ENCODE measurements around the gene CDKN2AIP.

CDKN2AIP gene

DNA sequence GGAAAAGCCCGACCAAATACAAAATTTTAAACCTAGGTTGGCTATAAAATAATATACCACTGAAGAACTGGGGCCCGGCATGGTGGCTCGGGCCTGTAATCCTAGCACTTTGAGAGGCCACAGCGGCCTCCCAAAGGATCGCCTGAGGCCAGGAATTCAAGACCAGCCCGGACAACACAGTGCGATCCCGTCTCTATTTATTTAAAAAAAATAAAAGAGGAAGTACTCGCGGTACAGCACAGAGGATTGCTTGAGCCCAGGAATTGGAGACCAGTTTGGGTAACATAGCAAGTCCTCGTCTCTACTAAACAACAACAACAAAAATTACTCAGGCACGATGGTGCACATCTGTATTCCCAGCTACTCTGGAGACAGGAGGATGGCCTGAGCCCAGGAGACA, 44.8 kb upstream of the CDKN2AIP start:
- FAIRE-seq = no peak
- DNase-seq (ENCODE audit: insufficient read length, low spot score) = no peak

DNA sequence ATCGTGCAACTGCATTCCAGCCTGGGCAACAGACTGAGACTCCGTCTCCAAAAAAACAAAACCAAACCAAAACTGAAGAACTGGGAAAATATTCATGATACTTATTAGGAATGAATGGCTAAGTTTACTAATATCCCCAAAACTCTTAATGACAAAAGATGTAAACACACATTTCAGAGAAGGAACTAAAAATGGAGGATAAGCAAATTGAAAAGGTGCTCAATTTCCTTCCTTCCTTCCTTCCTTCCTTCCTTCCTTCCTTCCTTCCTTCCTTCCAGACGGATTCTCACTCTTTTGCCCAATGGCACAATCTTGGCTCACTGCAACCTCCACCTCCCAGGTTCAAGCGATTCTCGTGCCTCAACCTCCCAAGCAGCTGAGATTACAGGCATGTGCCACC, 44.4 kb upstream of the CDKN2AIP start:
- DNase-seq (ENCODE audit: insufficient read length, low spot score) (no peak), FAIRE-seq (no peak)
- TF ChIP-seq, protein P1, sequence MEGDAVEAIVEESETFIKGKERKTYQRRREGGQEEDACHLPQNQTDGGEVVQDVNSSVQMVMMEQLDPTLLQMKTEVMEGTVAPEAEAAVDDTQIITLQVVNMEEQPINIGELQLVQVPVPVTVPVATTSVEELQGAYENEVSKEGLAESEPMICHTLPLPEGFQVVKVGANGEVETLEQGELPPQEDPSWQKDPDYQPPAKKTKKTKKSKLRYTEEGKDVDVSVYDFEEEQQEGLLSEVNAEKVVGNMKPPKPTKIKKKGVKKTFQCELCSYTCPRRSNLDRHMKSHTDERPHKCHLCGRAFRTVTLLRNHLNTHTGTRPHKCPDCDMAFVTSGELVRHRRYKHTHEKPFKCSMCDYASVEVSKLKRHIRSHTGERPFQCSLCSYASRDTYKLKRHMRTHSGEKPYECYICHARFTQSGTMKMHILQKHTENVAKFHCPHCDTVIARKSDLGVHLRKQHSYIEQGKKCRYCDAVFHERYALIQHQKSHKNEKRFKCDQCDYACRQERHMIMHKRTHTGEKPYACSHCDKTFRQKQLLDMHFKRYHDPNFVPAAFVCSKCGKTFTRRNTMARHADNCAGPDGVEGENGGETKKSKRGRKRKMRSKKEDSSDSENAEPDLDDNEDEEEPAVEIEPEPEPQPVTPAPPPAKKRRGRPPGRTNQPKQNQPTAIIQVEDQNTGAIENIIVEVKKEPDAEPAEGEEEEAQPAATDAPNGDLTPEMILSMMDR (IDR thresholded peaks at IDR 0.05; ENCODE audit: insufficient read depth, missing control alignments) = no peak

More for the DNA sequence above, 44.8 kb upstream of the CDKN2AIP start:
- TF ChIP-seq, protein P1 (IDR thresholded peaks at IDR 0.05; ENCODE audit: insufficient read depth, missing control alignments) = no peak

DNA sequence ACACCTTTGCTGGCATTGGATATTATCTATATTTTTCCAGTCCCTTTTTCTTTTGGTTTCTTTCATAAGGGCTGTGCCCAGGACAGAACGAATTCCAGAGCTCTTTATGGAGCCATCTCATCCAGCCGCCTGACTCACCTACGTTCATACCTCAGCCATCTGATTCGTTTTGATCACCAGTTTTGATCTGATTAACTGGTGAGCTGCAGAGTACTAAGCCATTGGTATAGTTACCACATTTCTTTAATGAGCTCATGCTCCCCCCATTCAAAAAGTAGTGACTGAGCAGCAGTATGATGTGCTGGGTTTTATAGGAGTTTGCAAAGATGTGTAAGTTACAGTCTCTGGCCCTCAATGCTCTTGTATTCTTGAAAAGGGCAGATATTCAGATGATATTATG, 43.0 kb upstream of the CDKN2AIP start:
- TF ChIP-seq, protein P1 (IDR thresholded peaks at IDR 0.05; ENCODE audit: insufficient read depth, missing control alignments) = no peak
- FAIRE-seq (no peak), DNase-seq (ENCODE audit: insufficient read length, low spot score) (no peak)

DNA sequence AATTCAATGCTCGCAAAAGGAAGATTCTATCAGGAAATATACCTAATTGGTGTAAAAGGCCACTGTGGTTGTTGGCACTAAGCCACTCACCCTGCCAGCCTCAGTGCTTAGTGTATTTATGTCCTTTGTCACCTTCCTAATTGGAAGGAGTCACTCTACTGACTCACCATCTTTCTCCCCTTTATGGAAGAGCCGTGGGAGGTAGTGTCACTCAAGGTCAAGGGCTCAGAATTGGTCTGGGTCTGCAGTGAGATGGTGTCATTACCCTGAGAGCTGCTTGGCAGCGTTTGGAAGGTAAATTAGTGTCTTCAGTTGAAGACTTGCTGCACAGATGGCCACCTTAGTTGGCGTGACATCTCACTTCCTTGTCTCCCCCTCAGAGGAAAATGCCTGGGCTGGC, 41.7 kb upstream of the CDKN2AIP start:
- no peak for DNase-seq (ENCODE audit: insufficient read length, low spot score)
- FAIRE-seq = no peak
- TF ChIP-seq, protein P1 (IDR thresholded peaks at IDR 0.05; ENCODE audit: insufficient read depth, missing control alignments) = no peak

DNA sequence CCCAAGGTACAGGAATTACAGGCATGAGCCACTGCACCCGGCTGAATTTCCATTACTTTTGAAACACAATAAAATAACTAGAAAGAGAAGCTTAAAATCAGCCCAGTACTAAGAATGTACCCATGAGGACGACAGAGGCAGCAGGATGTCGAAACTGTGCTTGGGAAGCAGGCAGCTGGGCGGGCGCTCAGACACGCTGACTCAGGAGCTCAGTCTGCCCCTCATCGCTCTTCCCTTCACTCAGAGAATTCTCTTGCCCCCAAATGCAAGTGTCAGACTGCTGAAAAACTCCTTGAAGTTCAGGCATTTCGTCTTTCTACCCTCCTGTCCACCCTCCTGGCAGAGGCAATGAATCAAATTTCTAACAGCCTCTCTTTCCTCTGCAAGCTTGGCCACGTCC, 41.0 kb upstream of the CDKN2AIP start:
- TF ChIP-seq, protein P1 (IDR thresholded peaks at IDR 0.05; ENCODE audit: insufficient read depth, missing control alignments) = no peak
- no peak for FAIRE-seq
- DNase-seq (ENCODE audit: insufficient read length, low spot score) = no peak

DNA sequence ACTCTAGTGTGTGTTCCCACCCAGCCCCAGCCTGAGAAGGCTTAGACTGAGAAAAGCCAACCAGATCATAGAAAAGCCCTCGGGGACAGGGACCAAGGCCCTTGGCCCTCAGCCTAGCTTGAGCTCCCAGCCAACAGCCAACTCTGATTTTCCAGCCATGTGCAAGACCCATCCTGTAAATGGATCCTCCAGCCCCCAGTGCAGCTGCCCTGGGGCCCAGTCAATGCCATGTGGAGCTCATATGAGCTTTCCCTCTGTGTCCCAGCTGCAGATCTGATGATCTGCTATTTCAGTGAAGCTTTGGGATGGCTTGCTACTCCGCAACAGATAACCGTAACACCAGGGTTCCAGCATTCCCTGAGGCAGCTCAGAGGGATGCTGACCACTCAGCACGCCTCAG, 40.5 kb upstream of the CDKN2AIP start:
- FAIRE-seq = no peak
- TF ChIP-seq, protein P1 (IDR thresholded peaks at IDR 0.05; ENCODE audit: insufficient read depth, missing control alignments) = no peak
- no peak for DNase-seq (ENCODE audit: insufficient read length, low spot score)

DNA sequence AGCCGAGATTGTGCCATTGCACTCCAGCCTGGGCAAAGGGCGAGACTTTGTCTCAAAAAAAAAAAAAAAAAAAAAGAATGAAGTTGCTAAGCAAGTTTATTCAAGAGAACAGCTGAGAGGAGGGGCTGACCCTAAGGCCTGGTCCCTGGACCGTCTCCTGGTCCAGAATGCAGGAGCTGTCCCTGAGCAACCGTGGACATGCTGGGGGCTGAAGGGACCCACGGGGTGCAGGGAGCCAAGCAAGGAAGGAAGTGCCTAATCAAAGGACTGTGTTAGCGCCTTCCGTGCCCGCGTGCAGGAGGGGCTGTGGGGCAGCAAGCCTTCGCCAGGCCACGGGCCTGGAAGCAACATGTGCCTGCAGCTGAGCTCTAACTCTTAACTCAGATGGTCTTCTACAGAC, 39.1 kb upstream of the CDKN2AIP start:
- TF ChIP-seq, protein P1 (IDR thresholded peaks at IDR 0.05; ENCODE audit: insufficient read depth, missing control alignments) = no peak
- no peak for FAIRE-seq
- DNase-seq (ENCODE audit: insufficient read length, low spot score) = no peak

All from D721Med (cell line).